ENCODE results near the gene FAM13A. TPM values are rescaled to one million over a fixed set of nuclear protein-coding genes. Genes with fewer than 3 reads are reported as not detected.

FAM13A gene
- total and polyA plus RNA-seq, 9 of the 15 experiments (the other 6 are each of a cell fraction or from before 2014, with no cell fraction given) = 11.3 to 23.3 (median 14.7) TPM

DNA sequence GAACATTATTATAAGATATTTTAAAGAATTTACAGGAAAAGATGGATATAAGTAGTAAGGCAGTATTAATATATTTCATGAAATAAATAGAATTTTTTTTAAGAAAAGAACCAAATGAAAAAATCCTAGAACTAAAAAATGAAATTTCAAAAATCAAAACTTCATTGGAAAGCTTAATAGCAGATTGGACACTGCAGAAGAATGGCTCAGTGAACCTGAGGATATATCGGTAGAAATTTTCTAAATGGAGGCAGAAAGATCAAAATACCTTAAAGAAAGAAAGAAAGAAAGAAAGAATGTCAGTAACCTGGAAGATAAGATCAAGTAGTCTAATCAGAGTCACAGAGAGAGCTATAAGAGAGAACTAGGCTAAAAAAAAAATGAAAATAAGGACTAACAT is 21.3 kb upstream of the FAM13A start (continued):
- TF ChIP-seq SRSF7 (optimal IDR thresholded peaks at IDR 0.05; ENCODE audit: low read depth, low read length) = no peak

DNA sequence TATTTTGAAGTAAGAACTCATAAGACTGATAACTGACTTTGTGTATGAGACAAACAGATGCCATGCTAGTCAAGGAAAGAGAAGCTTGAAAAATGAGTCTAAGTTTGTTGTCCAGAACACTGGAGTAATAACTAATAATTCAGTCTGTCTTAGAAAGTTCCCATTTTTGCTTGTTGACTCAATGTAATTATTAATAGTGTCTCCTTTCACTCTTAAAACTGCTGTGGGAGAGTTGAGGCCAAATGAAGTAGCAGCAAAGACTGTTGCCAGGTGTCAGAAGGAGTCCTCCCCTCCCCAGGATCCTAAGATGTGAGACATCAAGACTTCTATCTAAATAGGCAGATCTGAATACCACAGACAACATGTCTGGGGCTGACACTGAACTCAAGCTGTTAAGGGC is 20.8 kb upstream of the FAM13A start:
- TF ChIP-seq HDAC2 (IDR thresholded peaks at IDR 0.05) (no peak), ZNF699 (CRISPR knock-in tag; IDR thresholded peaks at IDR 0.05; ENCODE audit: insufficient replicate concordance) (no peak), TRIM24 (IDR thresholded peaks at IDR 0.05) (no peak), COPS2 (conservative IDR thresholded peaks at IDR 0.05) (no peak), FOXP1 (CRISPR knock-in tag; IDR thresholded peaks at IDR 0.05) (no peak), HNRNPLL (IDR thresholded peaks at IDR 0.05; ENCODE audit: low read depth, low read length, poor library complexity, severe bottlenecking) (no peak), MTA3 (IDR thresholded peaks at IDR 0.05; ENCODE audit: borderline replicate concordance) (no peak), ZNF12 (CRISPR knock-in tag; IDR thresholded peaks at IDR 0.05) (no peak), OTX1 (CRISPR knock-in tag; IDR thresholded peaks at IDR 0.05) (no peak)
- TF ChIP-seq, protein P1, sequence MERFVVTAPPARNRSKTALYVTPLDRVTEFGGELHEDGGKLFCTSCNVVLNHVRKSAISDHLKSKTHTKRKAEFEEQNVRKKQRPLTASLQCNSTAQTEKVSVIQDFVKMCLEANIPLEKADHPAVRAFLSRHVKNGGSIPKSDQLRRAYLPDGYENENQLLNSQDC (CRISPR knock-in tag; IDR thresholded peaks at IDR 0.05) = no peak
- TF ChIP-seq, protein P2, sequence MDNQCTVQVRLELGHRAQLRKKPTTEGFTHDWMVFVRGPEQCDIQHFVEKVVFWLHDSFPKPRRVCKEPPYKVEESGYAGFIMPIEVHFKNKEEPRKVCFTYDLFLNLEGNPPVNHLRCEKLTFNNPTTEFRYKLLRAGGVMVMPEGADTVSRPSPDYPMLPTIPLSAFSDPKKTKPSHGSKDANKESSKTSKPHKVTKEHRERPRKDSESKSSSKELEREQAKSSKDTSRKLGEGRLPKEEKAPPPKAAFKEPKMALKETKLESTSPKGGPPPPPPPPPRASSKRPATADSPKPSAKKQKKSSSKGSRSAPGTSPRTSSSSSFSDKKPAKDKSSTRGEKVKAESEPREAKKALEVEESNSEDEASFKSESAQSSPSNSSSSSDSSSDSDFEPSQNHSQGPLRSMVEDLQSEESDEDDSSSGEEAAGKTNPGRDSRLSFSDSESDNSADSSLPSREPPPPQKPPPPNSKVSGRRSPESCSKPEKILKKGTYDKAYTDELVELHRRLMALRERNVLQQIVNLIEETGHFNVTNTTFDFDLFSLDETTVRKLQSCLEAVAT (IDR thresholded peaks at IDR 0.05) = no peak
- H3K79me2 ChIP-seq (ENCODE audit: control insufficient read depth, insufficient read depth, low read length) = no peaks in the 10 kb centered on the region
- no peak overlapping the region for H3K27ac ChIP-seq (ENCODE audit: extremely low read depth, low read depth, low read length)
- no peak for DNase-seq (ENCODE audit: extremely low read depth in 1 of 4, low spot score in 3 of 4)
- intact Hi-C loops (cut with micrococcal nuclease) (no loop called here), in situ Hi-C loops (cut with MboI) (no loop called here)
- POLR2A ChIA-PET = no interaction called here
- H3K4me2 ChIP-seq (ENCODE audit: insufficient read depth, low read length) = no peak overlapping the region
- no peaks in the 10 kb centered on the region for H4K20me1 ChIP-seq (replicated peaks; ENCODE audit: control insufficient read depth, insufficient read depth, low read length)
- no peak for FAIRE-seq
- peaks cover 6% of the 10 kb centered on the region for H3K9me3 ChIP-seq (replicated peaks; ENCODE audit: control insufficient read depth, insufficient read depth, low read depth, low read length)
- no peak overlapping the region for H2AFZ ChIP-seq (ENCODE audit: low read depth, low read length)
- H3K27me3 ChIP-seq (ENCODE audit: control insufficient read depth in 2 of 2, insufficient read depth in 2 of 2, low read length in 2 of 2) = peaks cover 0 to under 1% of the 10 kb centered on the region in 2 experiments; a peak in 1 of 5 replicates
- CTCF ChIA-PET (ENCODE audit: low intra/inter-chr PET ratio) = no interaction called here
- H3K36me3 ChIP-seq (ENCODE audit: control insufficient read depth, insufficient read depth, low read length) = no peaks in the 10 kb centered on the region
- no peak overlapping the region for H3K9ac ChIP-seq (ENCODE audit: insufficient read depth in 1 of 2, low read depth in 2 of 2, low read length in 2 of 2)
- BruUV-seq (replicated peaks) = no TSS peak
- ATAC-seq = no peak
- no peak overlapping the region for H3K4me3 ChIP-seq
- H3K9me1 ChIP-seq (ENCODE audit: control insufficient read depth, insufficient read depth, low read length) = no peaks in the 10 kb centered on the region
- H3K4me1 ChIP-seq (replicated peaks in 1 of 2; ENCODE audit: control insufficient read depth in 2 of 2, insufficient read depth in 2 of 2, low read length in 2 of 2) = no peaks in the 10 kb centered on the region

Data from K562 (cell line).